Renal pelvis (tissue), 4 donors: ENCODE measurements around the gene ALDH1L1. TPM values are rescaled to one million over a fixed set of nuclear protein-coding genes. Genes with fewer than 3 reads are reported as not detected.

Source experiments
- DNase-seq: peaks from one replicate; pipeline ENCODE4 v3.0.0-alpha.2; 2013
- polyA plus RNA-seq, 3 donors: library from polyadenylated mRNA; unstranded; fragments of 120-200 nt; gene quantifications; one replicate each; pipeline ENCODE4 v1.2.1, GENCODE V29; 2013; ENCODE audit not compliant: insufficient read length in 3 of 3

ALDH1L1 gene
- polyA plus RNA-seq, 3 donors = 42.2 to 56.3 (median 46.2) TPM

DNA sequence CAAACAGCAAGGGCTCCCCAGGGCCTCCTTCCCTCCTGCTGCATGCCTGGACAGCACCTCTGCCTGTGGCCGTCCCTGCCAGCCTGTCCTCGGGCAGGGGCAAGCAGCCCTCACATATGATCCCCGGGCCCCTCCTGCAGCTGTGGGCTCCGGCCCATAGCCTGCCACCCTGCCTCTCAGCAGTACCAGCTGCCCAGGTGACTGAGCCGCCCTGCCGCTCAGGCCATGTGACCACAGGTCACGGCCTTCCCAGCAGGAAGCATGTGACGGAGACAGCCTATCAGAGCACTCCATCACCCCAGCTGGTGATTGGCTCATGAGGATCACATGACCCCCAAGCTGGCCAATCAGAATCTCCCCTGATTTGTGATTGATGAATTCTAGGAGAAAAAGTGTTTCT is 23.9 kb downstream of the ALDH1L1 start:
- DNase-seq = no peak

DNA sequence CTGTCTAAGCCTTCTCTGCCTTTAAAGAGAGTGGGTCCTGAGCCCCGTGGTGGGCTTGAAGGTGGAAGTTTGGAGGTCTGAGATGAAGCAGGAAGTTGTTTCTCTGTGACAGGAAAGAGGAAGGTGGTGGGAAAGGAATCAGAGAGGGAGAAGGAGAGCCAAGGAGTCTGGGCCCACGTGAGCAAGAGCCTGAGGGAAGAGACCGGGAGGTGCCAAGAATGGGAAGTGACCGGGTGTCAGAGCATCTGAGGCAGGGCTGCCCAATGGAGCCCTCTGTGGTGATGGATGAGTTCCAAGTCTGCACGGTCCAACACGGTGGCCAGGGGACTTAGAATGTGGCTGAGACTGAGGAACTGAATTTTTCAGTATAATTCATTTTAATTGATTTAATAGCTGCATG is 24.6 kb downstream of the ALDH1L1 start:
- no peak for DNase-seq

DNA sequence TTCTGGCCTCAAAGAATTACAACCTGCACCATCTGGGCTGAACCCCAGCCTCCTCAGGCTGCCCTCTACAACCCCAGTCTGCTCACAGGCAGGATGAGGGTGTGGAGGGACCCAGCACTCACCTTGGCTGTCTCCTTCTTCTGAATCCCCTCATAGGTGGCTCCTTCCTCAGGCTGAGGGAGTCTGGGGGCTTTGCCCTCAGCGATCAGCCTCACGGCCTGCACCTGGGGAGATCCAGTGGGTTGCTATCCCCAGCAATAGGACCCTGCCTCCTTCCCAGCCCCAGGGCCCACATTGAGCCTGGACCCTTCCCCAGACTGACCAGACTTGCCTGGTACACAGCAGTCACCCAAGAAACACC is 25.1 kb downstream of the ALDH1L1 start:
- no peak for DNase-seq

DNA sequence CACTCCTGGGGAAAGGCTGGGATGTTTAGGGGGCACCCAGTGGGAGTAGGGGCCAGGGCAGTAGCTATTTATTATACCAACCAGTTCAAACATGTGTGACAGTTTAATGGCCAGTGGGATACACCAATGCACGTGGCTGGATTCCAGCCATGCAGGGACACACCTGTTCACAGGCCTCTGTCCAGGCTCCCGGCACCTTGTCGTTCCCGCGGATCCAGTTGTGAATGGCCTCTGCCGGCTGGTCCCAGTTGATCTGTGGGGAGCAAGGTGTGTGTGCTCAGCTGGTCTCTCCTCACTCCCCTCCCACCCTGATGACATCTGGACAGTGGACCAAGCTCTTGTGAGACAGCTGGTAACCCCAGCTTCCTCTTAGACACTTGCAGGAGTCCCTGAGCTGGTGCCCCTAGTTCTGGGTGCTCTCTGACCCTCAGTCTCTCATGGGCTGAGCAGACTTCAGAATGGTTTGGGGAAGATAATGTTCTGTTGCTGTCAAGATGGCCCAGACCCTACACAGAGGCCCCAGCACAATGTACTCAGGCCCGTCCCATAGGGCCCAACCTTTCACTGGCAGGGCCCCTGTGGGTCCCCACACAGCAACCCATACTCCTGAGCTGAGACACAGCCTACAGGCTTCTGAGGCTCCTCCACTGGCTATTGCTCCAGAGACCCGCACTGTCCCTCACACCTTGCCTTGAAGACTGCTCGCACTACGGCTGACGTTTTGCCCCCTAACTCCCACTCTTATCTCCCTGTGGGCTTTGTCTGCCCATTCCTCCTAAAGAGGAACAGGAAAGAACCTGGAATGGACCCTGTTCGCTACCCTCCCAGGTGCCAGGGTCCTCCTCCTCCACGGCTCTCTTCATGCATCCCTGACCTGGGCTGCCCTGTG is 25.8 kb downstream of the ALDH1L1 start:
- no peak for DNase-seq

DNA sequence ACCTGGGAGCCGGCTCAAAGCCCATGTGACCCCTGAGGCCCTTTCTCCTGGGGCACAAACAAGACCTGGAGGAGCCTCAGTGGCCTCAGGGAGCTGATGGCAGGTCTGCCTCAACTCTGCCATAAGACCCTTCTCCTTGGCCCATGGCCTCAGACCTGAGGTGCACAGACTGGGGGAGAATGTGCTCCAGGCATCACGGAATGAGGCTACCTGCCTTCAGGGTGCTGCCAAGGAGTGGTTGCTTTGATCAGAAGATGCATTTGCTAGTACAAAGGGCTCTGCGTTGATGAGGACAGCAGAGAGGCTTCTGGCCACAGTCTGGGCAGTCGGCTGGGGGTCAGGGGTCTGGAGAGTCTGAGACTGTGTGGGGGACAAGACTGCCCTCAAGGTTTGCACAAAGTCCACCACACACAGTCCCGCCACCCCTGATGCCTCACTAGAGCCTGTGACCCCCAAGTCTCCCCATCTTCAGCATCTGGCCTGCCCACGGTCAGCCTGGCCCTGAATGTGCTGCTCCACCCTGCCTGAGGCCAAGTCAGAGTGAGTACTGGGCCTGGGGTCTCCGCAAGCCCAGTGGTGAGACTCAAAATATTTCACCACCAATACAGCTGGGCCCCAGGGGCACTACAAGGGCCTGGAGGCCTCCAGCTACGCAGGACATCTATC is 26.6 kb downstream of the ALDH1L1 start:
- DNase-seq = no peak

DNA sequence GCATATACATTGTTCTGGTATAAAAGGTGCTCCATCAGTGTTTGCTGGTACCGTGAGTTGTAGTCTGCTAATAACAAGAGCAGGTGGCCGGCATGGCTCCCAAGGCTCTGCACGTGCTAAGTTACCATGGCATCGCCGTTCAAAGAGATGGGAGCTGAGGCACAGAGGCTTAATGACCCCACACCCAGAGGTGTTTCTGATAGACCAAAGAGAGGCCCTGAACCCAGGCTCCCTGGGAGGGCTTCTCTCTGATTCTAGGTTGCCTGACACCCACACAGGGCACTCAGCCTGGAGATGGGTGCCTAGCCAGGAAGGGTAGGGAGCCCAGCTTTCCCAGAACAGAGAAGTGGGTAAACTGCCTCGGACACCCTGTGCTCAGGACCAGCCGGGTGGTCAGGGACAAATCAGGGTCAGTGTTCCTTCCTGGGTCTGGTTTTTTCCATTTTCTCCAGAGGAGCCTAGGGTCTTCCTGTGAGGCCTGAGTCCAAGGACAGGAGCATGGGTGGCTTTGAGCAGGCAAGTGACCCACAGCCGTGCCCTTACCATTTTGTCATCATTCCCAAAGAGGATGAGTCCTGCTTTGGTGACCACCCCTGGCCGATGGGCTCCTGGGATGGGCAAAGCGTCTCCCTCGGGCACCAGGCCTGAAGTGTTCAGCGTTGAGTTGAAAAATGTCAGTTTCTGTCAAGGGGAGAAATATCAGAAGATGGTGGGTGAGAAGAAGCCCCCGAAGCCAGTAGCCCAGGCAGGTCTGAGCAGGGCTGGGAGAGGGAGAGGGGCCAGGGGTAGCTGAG is 27.3 kb downstream of the ALDH1L1 start:
- DNase-seq = no peak

DNA sequence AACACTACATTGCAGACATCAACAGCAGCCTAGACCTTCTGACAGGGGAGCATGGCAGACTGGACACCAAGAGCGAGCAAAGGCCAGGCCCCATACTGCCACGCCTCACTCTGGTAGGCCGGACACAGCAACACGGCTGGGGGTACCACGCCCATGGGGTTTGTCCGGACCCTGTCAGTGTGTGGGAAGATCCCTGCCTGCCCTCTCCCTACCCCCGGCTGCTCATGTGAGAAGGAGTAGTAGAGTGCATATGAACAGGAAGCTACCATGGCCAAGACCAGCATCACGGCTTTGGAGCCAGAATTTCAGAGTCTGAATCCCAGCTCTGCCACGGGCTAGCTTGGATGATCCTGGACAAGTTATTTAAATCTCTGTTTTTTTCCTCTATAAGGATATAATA is 27.9 kb downstream of the ALDH1L1 start:
- no peak for DNase-seq

DNA sequence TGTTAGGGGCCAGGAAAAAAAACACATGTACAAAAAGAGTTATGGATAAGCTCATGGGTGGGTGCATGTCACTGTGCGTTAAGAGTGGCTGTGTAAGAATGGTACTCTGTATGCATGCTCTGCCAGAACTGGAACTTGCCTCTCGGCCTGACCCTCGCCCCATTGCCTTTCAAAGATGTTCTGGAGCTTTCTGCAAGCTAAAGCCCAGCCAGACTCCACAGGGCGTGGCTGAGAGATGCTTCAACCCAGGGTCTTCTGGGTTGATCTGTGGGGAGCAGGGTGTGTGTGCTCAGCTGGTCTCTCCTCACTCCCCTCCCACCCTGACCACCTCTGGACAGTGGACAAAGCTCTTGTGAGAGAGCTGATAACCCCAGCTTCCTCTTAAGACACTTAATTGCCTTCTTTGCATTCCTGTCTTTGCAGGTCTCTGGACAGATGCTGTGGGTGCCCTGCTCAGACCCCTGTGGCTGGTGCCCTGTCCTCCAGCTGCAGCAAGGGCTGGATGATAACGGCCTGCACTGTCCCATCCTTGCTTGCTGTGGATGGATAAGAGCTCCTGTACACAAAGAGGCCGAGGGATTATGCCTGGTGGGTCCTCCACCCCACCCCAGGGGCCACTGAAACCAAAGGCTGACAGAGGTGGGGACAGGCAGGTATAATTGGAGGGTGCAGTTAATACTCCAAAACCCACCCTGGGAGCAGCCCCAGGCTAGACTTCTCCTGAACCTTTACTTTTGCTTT is 28.7 kb downstream of the ALDH1L1 start:
- DNase-seq = no peak

DNA sequence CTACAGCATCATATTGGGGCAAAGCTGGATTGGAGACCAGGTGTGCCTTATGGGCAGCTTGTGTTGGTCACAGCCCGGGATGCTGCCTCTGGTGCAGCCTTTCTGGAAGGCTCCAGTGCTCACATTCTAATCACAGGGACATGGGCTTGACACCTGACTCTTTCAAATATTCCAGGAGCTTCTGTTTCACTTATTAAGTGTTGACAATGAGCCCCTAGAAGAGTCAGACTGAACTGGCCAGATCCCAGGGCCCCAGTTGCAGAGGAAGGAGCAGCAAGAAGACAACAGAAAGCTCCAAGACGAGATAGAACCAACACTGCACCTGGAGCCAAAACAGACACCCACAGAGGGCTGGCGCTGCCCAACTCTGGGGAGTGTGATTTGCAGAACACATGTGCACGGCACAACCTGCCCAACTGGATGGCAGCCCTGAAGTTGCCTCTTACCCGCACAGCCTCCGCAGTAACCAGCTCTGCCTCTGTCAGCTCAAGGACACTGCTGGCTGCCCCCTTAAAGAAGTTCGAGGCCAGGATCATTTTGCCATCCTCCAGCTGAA is 30.3 kb downstream of the ALDH1L1 start:
- no peak for DNase-seq

DNA sequence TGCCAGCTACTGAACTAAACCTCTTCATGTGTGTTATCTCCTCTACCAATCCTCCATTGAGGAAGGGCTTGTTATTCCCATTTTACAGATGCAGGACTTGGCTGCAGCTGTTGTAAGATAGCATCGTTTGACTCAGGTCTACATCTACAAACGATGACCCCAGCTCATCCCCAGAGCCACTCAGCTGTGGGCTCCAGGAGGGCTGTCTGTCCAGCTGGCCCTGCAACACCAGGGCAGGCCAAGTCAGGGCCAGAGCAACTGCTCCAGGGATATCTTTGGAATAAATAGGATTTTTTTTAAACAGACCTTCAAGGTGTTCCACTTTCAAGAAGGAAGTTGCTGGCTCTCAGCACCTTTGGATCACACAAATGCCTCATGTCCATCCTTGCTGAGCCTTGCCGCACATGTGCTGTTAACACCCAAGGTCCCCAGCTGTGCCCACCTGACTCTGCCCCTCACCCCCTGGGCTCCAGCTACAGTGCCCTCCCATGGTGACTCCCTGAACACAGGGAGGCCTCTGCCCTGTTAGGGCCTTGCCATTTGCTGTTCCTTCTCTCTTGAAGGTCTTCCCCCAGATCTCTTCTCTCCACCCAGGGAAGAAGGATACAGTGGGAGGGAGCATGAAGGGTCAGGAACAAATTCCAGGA is 31.0 kb downstream of the ALDH1L1 start:
- no peak for DNase-seq

DNA sequence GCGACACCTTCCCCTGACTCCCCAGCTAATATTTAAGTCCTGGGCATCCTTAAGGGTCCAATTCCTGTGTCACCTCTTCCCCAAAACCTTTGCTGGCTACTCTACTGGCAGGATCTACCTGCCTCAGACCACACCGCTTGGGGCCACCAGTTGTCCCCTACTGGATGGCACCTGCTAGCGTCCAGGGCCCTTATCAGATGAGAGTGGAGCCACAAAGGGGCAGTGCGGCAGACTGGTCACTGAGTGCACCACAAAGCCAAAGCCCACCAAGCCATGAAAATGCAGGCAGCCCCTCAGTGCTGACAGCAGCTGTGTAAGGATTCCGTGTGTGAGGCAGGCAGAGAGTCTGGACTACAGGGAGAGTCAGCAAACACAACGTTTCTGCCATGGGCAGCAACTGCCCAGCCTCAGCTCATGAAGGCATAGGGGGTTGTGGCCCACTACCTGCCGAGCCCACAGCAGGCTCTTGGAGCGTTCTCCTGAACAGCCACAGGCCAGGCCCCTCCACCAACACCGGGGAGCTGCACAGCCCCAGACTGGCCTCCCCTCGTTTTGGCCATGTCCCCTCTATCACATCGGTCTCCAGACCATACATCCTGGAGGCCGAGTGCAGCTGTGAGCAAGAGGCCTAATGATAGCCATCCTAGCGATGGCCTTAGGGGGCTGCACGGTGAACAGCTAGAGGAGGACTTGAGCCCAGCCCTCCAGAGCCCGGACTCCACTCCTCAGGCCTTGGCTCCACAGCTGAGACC is 32.3 kb downstream of the ALDH1L1 start:
- DNase-seq = no peak

DNA sequence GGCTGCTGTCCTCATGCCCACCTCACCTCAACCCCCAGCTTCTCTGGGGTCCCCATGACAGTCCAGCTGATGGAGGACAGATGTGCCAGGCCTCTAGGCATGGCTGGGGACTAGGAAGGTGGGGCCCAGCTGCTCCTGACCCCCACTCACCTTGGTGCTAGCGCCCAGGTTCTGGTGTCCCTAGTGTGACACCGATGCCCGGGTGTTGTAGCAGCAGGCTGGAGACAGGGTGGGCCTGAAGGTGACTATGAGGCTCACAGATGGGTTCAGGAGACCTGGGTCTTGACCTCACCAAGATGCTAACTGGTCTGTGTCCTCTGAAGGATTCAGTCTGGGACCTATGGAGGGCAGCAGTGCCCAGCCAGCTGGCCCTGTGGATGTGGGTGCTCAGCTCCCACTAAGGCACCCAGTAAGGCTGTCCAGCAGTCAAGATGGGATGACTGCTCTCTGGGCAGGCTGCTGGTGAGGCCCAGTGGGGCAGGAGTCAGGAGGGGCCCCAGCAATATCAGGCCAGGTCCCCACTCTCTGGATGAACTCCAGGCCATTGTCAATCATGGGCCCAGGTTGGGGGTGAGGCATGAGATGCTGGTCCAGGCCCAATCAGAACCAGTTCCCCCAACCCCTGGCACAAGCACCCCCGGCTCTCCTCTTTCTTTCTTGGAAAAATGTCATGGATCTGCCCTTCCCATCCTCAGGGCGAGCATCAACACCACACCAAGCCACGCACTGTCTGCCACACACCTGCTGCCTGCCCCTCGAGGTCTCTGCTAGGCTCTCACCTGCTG is 33.0 kb downstream of the ALDH1L1 start:
- DNase-seq = no peak

DNA sequence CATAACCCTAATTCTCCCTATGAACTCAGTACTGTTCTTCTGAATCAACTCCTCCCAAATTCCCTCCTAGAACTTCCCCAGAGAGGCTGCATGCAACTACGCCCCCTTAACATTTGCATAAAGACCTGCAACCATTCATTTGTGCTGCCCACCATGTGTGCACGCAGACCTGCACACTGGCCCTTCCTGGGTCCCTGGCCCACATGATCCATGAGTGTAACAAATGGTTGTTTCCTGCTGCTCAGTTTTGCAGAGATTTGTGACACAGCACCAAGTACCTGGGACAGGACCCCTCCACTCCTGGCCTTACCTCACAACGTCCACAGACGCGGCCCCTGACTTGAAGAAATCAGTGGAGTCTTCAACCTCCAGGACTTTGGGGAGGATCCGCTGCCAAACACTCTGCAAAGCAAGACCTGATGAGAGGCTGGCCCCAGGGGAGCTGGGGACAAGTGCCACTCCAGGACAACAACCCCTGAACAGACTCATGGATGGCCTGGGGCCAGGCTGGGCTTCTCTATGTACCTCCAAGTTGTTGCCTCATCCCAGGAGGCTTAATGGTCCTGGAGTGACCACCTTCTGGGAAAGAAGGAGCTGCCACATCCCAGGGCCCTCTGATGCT is 33.8 kb downstream of the ALDH1L1 start:
- no peak for DNase-seq

DNA sequence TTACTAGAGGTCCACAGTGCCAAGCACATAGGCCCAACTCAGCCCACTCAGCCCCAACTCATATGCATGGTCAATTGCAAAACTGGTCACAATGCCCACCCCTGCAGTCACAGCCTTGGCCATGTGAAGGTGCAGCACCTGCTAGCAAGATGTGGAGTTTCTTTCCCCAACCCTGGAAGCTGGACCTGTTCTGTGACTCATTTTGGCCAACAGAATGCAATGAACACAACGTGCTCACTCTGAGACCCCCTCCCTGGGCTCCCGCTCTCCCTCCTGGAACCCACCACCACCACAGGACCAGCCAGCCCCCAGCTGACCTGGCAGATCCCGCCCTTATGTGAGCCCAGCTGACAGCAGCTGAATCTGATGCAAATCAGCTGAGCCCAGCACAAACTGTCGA is 34.4 kb downstream of the ALDH1L1 start:
- no peak for DNase-seq

DNA sequence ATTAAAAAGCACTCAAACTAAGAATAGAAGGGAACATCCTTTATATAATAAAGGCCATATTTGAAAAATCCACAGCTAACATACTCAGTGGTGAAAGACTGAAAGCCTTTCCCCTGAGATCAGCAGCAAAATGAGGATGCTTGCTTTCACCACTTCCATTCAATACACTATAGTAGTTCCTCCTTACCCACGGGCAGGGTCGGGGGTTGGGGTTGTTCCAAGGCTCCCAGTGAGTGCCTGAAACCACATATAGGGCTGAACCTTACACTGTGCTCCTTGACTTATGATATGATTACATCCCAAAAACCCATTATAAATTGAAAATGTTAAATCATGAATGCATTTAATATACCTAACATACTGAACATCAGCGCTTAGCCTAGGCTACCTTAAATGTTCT is 37.7 kb downstream of the ALDH1L1 start:
- no peak for DNase-seq

DNA sequence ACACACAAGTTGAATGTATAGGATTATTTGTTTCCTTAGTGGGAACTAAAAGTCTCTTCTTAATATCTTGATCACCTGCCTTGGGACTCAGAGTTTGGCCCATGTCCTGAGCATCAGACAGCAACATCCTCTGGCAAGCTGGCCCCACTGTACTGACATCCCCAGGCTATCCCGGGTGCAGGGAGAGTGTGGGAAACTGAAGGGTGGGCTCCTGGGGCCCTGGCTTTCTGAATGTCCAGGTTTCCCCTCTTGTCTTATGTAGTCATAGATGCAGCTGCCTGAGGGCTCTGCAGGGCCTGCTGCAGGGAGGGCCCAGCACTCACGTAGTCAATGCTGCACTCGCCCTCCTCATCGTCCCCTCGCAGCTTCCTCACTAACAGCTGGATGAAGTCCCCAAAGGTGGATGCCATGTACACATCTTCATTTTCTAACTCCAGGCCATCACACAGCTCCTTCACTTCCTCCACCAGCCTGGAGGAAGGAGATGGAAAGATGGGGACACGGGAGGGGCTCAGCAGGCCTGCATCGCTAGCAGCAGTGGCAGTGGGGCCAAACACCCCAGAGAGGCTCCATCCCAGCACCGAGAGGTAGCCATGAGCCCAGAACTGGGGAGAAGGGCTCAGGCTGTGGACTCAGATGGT is 42.8 kb downstream of the ALDH1L1 start:
- no peak for DNase-seq

DNA sequence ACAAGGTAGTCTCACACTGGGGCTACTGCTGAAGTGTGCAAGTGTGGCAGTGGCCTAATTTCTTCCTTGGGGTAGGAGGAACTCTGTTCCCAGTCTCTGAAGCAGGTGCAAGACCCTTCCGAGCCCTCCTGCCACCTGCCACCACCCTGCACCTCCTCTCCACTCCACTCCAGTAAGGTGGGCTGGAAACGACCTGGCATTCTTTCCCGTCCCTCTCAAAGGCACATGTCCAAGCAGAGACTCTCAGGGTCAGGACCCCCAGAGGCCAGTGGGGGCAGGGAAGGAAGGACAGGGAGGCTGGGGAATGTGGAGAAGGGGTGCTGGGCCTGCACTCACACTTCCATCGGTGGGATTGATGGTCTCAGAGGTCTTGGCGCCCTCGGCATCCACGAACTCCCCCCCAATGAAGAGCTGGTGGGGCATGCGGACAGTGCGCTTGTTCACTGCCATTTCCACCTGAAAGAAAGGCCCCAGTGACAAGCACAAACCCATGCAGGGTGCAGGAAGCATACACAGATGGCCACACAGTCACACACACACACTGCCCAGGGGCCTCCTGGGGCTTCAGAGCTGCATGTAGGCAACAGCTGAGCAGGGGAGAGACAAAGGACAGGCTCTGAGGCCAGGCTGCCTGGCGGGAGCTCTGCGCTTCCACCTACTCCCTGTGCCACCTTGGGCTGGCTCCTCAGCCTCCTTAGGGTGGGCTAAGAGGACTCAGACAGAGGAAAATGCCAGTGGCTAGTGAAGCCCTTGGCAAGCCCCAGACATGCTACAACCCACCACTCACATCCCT is 43.8 kb downstream of the ALDH1L1 start:
- no peak for DNase-seq
